UCSD-AML1 (cell line): ENCODE data around the gene NDUFC1.
"Not testable (repeated sequence)": the region's sequence is repeated elsewhere in the genome, so short reads cannot be mapped to it uniquely, and the experiment has no call there.

ENCODE experiments used
- DNase-seq: peaks from one replicate; lab custom pipeline; 2025; ENCODE audit not compliant: unreplicated experiment; lab: John Stamatoyannopoulos, UW

Gene NDUFC1

GRCh38 chr4:139301821-139302611 lies at the start of gene NDUFC1:
Gene NDUFC1 (minus strand): TSS chr4:139302477. CDS start chr4:139295798, 6,679 bp downstream.
- DNase-seq = peak; percentile 75

GRCh38 chr4:139337612-139338011 lies 35.3 kb upstream of the NDUFC1 start:
- no peak for DNase-seq

- no peak for DNase-seq
Measured at GRCh38 chr4:139333046-139333445, 30.8 kb upstream of the NDUFC1 start.

- no peak for DNase-seq
Measured at GRCh38 chr4:139331185-139331584, 28.9 kb upstream of the NDUFC1 start.

- no peak for DNase-seq
Measured at GRCh38 chr4:139330283-139330682, 28.0 kb upstream of the NDUFC1 start.

GRCh38 chr4:139329665-139330200 lies 27.5 kb upstream of the NDUFC1 start:
- no peak for DNase-seq

- DNase-seq = no peak
Measured at GRCh38 chr4:139324620-139325019, 22.3 kb upstream of the NDUFC1 start.

GRCh38 chr4:139322541-139322940 lies 20.3 kb upstream of the NDUFC1 start:
- DNase-seq = not testable (repeated sequence)

GRCh38 chr4:139322070-139322469 lies 19.8 kb upstream of the NDUFC1 start:
- not testable (repeated sequence) for DNase-seq

GRCh38 chr4:139319571-139319970 lies 17.3 kb upstream of the NDUFC1 start:
- DNase-seq = no peak

GRCh38 chr4:139317635-139318034 lies 15.4 kb upstream of the NDUFC1 start:
- DNase-seq = no peak

GRCh38 chr4:139316733-139317132 lies 14.5 kb upstream of the NDUFC1 start:
- DNase-seq = no peak

GRCh38 chr4:139315221-139315675 lies 13.0 kb upstream of the NDUFC1 start:
- no peak for DNase-seq

- no peak for DNase-seq
Measured at GRCh38 chr4:139314047-139314800, 11.9 kb upstream of the NDUFC1 start.

GRCh38 chr4:139313414-139313813 lies 11.1 kb upstream of the NDUFC1 start:
- DNase-seq = not testable (repeated sequence)

- no peak for DNase-seq
Measured at GRCh38 chr4:139312552-139313332, 10.5 kb upstream of the NDUFC1 start.

GRCh38 chr4:139311909-139312308 lies 9.6 kb upstream of the NDUFC1 start:
- no peak for DNase-seq

- DNase-seq = no peak
Measured at GRCh38 chr4:139304920-139305319, 2.6 kb upstream of the NDUFC1 start.

GRCh38 chr4:139301113-139301820 lies 1.0 kb downstream of the NDUFC1 start, which contains the start of gene NAA15:
Gene NAA15 (plus strand): TSS chr4:139301505. CDS start chr4:139301778, 273 bp downstream.
- peak; percentile 99 for DNase-seq

- no peak for DNase-seq
Measured at GRCh38 chr4:139300431-139301112, 1.7 kb downstream of the NDUFC1 start.
